RWPE2 (cell line): ENCODE data around the gene GPATCH1.
"Not testable (repeated sequence)": the region's sequence is repeated elsewhere in the genome, so short reads cannot be mapped to it uniquely, and the experiment has no call there.

Experiments used
- ATAC-seq: fragments of 200-7000 bp; cut with Tn5 transposase; 3 replicates; pipeline ENCODE4 v1.9.1; 2021; ENCODE audit warnings: low read depth
- DNase-seq: peaks from one replicate; pipeline ENCODE4 v3.0.0-alpha.2; 2020; ENCODE audit warnings: low spot score
- H3K27ac ChIP-seq: fragments of 450-650 bp; 2 replicates; pipeline ENCODE4 v1.5.1; 2017; ENCODE audit warnings: mild to moderate bottlenecking; ENCODE audit not compliant: poor library complexity, severe bottlenecking
- H3K27me3 ChIP-seq: fragments of 250-450 bp; sonication (Bioruptor Pico); 2 replicates; pipeline ENCODE4 v1.5.1; 2021; ENCODE audit warnings: mild to moderate bottlenecking, moderate library complexity; ENCODE audit not compliant: insufficient read depth, poor library complexity, severe bottlenecking
- H3K36me3 ChIP-seq: fragments of 250-450 bp; sonication (Bioruptor Pico); 2 replicates; pipeline ENCODE4 v1.5.1; 2020; ENCODE audit warnings: low read depth, mild to moderate bottlenecking, moderate library complexity
- H3K4me1 ChIP-seq: fragments of 250-450 bp; sonication (Bioruptor Pico); 2 replicates; pipeline ENCODE4 v1.5.1; 2021; ENCODE audit warnings: mild to moderate bottlenecking, moderate library complexity; ENCODE audit not compliant: insufficient read depth, poor library complexity, severe bottlenecking
- H3K4me3 ChIP-seq: fragments of 250-450 bp; sonication (Bioruptor Pico); 2 replicates; pipeline ENCODE4 v1.5.1; 2021; ENCODE audit warnings: mild to moderate bottlenecking, moderate library complexity; ENCODE audit not compliant: severe bottlenecking
- H3K9me3 ChIP-seq: fragments of 250-450 bp; sonication (Bioruptor Pico); 2 replicates; pipeline ENCODE4 v1.5.1; 2021; ENCODE audit warnings: mild to moderate bottlenecking, moderate library complexity; ENCODE audit not compliant: severe bottlenecking
- CTCF ChIP-seq: fragments of 450-650 bp; IDR thresholded peaks from one replicate; pipeline ENCODE4 v1.5.1; 2017; ENCODE audit warnings: mild to moderate bottlenecking, moderate library complexity; ENCODE audit not compliant: poor library complexity, severe bottlenecking

GPATCH1 gene

GRCh38 chr19:33125929-33126388 lies 45.0 kb downstream of the GPATCH1 start:
- H3K9me3 ChIP-seq, result no peaks in the 10 kb centered on the region
- H3K27ac ChIP-seq, result no peak overlapping the region
- H3K27me3 ChIP-seq, result no peaks in the 10 kb centered on the region
- TF ChIP-seq CTCF, result peak; percentile 89
- DNase-seq (no peak), ATAC-seq (peak; percentile 84)
- peaks cover 47% of the 10 kb centered on the region for H3K36me3 ChIP-seq
- H3K4me3 ChIP-seq, result no peak overlapping the region
- H3K4me1 ChIP-seq, result no peaks in the 10 kb centered on the region

DNA sequence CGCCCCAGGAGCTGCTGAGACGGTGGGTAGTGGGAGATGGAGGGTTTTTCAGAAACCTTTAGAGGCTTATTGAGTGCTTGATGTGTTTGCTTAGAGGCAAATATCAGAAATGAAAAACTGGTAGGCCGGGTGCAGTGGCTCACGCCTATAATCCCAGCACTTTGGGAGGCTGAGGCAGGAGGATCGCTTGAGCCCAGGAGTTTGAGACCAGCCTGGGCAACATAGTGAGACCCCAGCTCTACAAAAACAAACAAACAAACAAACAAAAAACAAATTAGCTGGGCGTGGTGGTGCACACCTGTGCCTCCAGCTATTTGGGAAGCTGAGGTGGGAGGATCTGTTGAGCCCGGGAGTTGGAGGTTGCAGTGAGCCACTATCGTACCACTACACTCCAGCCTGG lies 45.7 kb downstream of the GPATCH1 start:
- not testable (repeated sequence) for H3K4me1 ChIP-seq, ATAC-seq, H3K27ac ChIP-seq, H3K4me3 ChIP-seq, H3K9me3 ChIP-seq, DNase-seq, H3K27me3 ChIP-seq
- peaks cover 43% of the 10 kb centered on the region for H3K36me3 ChIP-seq

DNA sequence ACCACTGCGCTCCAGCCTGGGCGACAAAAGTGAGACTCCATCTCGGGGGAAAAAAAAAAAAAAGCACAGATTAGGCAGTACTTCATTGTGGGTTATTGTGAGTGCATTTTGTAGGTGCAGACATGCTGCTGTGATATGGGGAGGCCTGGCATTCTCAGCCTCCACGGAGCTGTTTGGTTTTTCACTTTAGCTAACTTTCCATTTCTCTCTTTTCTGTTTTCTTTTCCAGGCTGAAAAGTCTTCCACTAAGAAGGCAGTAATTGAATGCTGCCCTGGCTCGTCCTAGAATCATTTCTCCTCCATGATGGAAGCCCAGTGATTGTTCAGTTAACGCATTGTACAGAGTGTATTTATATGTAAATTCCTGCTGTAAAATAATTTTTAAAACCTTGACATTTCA lies 48.9 kb downstream of the GPATCH1 start:
- H3K4me1 ChIP-seq, result no peaks in the 10 kb centered on the region
- no peak for DNase-seq
- H3K27me3 ChIP-seq, result no peaks in the 10 kb centered on the region
- peaks cover 36% of the 10 kb centered on the region for H3K36me3 ChIP-seq
- no peak for TF ChIP-seq CTCF
- no peak for ATAC-seq
- H3K27ac ChIP-seq, result no peak overlapping the region
- H3K4me3 ChIP-seq, result no peak overlapping the region
- no peaks in the 10 kb centered on the region for H3K9me3 ChIP-seq

- DNase-seq (no peak), ATAC-seq (no peak)
- Histone ChIP-seq H3K36me3 (peaks cover 35% of the 10 kb centered on the region), H3K4me3 (no peak overlapping the region), H3K9me3 (no peaks in the 10 kb centered on the region), H3K27ac (no peak overlapping the region), H3K4me1 (no peaks in the 10 kb centered on the region), H3K27me3 (no peaks in the 10 kb centered on the region)
- no peak for TF ChIP-seq CTCF
These were observed 49.5 kb downstream of the GPATCH1 start for GRCh38 chr19:33130433-33130832.

- Histone ChIP-seq H3K27ac (no peak within 1 kb of the TSS), H3K4me3 (no peak within 1 kb of the TSS), H3K36me3 (peaks cover 19% of the 10 kb centered on the region), H3K4me1 (no peaks in the 10 kb centered on the region), H3K9me3 (no peaks in the 10 kb centered on the region), H3K27me3 (no peaks in the 10 kb centered on the region)
- no peak for TF ChIP-seq CTCF
- ATAC-seq (no peak), DNase-seq (no peak)
These were observed 51.0 kb downstream of the GPATCH1 start, which contains the start of gene WDR88 for GRCh38 chr19:33132021-33132420. TSS of gene WDR88 (plus strand) at chr19:33132114. CDS start at chr19:33132170, 56 bp downstream.
